ENCODE measurements around the gene C19orf81.

Gene C19orf81

DNA sequence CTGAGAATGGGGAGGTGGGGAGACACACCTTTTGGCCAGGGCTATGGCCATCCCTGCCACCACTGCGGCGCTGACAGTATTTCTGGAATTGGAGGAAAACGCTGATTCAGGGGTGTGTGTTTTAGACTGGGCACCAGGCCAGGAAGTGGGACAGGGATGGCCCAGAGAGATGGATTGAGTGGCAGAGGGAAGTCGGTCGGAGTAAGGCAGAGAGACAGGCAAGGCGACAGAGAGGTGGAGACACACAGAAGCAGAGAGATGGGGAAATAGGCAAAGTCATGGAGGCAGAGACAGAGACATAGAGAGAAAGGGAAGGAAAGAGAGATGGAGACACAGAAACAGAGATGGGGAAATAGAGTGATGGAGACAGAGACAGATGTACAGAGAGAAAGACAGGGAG lies 4.1 kb upstream of the C19orf81 start:
- Histone ChIP-seq H3K36me3 (ENCODE audit: control insufficient read depth in 2 of 2, insufficient read depth in 2 of 2, low read length in 2 of 2) (no peaks in the 10 kb centered on the region), H3K27me3 (ENCODE audit: control insufficient read depth in 2 of 2, insufficient read depth in 2 of 2, low read length in 2 of 2) (peaks cover 1 to 5% of the 10 kb centered on the region in 2 donors)

DNA sequence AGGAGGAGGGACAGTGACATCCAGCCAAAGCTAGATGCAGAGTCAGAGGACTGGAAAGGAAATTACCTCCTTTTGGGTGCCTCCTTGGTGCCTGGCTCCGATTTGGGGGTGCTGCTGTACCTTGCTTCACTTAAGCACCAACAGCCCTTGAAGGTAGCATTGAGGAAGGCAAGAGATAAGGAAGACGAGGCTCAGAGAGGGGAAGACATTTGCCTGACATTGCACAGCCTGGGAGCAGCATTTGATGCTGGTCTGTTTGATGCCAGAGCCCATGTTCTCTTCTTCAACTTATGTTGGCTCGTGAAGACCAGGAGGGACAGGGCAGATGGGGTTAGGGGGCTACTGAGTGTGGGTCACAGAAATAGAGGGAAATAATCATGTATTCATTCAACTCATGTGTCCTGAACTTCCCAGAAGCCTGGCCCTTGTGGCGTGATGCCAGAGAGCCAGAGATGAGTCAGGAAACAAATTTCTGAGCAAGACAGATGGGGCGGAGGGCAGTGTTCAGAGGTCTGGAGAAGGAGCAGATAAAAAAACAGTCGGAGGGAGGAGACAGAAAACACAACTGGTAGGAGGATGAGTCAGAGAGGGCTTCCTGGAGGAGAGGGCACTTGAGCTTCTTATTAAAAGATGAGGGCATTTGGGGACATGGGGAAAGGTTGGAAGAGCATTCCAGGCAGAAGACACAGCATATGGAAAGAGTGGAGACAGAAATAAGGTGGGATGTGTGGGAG lies 3.0 kb upstream of the C19orf81 start:
- Histone ChIP-seq H3K27ac (ENCODE audit: low read depth in 2 of 2, low read length in 2 of 2) (no peak overlapping the region), H3K4me3 (ENCODE audit: low read length in 2 of 2) (no peak overlapping the region), H3K27me3 (ENCODE audit: control insufficient read depth in 2 of 2, insufficient read depth in 2 of 2, low read length in 2 of 2) (peaks cover 0 to 5% of the 10 kb centered on the region in 2 donors), H3K9me3 (ENCODE audit: control insufficient read depth in 2 of 2, low read length in 2 of 2) (no peaks in the 10 kb centered on the region), H3K36me3 (ENCODE audit: control insufficient read depth in 2 of 2, insufficient read depth in 2 of 2, low read length in 2 of 2) (no peaks in the 10 kb centered on the region), H3K9ac (ENCODE audit: low read depth in 1 of 2, low read length in 2 of 2) (no peak overlapping the region), H3K4me1 (ENCODE audit: control insufficient read depth in 2 of 2, insufficient read depth in 2 of 2, low read length in 2 of 2) (no peaks in the 10 kb centered on the region)

More for the DNA sequence above, 4.1 kb upstream of the C19orf81 start:
- Histone ChIP-seq H3K27ac (ENCODE audit: low read depth in 2 of 2, low read length in 2 of 2) (no peak overlapping the region), H3K4me3 (ENCODE audit: low read length in 2 of 2) (no peak overlapping the region), H3K4me1 (ENCODE audit: control insufficient read depth in 2 of 2, insufficient read depth in 2 of 2, low read length in 2 of 2) (no peaks in the 10 kb centered on the region), H3K9me3 (ENCODE audit: control insufficient read depth in 2 of 2, low read length in 2 of 2) (no peaks in the 10 kb centered on the region), H3K9ac (ENCODE audit: low read depth in 1 of 2, low read length in 2 of 2) (no peak overlapping the region)

DNA sequence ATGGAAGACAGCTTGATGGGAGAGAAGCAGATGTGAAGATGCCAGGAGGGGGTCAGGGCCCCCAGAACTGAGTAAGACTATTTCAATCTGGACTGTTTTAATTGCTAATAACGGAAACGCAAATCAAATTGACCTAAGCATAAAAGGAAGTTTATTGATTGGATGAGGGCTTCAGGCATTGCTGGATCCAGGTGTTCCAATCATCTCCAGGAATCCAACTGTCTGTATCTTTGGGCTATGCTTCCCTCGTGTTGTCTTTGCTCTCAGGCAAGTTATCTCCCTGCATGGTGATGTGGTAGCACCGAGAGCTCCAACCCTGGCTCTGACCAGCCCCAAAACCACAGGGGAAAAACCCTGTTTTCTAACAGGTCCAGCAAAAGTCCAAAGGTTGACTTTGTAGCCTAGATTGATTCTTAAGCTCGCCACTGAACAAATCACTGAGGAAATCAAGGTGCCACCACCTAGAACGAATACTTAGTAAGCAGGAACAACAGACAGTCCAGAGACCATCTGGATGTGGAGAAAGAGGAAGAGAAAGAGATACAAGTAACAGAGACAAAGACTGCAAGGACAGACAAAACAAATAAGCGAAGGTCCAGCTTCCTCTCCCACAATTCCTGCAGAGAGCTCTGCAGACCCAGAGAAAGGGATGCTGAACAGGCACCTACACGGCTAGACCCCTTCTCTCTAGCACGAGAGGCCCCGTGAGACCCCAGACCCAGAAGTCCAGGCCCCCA lies 1.2 kb upstream of the C19orf81 start:
- no peaks in the 10 kb centered on the region for H3K4me1 ChIP-seq (ENCODE audit: control insufficient read depth in 2 of 2, insufficient read depth in 2 of 2, low read length in 2 of 2)
- H3K36me3 ChIP-seq (ENCODE audit: control insufficient read depth in 2 of 2, insufficient read depth in 2 of 2, low read length in 2 of 2) = no peaks in the 10 kb centered on the region
- H3K27me3 ChIP-seq (ENCODE audit: control insufficient read depth in 2 of 2, insufficient read depth in 2 of 2, low read length in 2 of 2) = peaks cover 5 to 8% of the 10 kb centered on the region in 2 donors
- H3K9ac ChIP-seq (ENCODE audit: low read depth in 1 of 2, low read length in 2 of 2) = no peak overlapping the region
- no peak overlapping the region for H3K27ac ChIP-seq (ENCODE audit: low read depth in 2 of 2, low read length in 2 of 2)
- no peaks in the 10 kb centered on the region for H3K9me3 ChIP-seq (ENCODE audit: control insufficient read depth in 2 of 2, low read length in 2 of 2)
- no peak overlapping the region for H3K4me3 ChIP-seq (ENCODE audit: low read length in 2 of 2)

DNA sequence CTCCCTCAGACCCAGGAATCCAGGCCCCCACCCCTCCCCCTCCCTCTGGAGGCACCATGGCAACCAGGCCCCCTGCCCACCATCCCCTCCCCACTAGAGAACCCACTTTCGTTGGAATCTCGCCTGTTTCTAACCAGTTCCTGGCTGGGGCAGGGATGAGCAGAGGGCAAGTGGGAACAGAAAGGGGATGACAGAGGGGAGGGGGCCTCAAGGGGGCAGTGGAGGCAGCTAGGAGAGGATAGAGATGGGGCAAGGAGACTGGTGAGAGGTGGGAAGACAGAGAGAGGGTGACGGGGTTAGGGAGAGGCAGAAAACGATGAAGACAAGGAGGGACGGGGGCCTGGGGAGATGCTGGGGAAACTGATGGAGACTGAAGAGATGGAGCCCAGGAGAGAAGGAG lies 586 bp upstream of the C19orf81 start:
- H3K27ac ChIP-seq (ENCODE audit: low read depth in 2 of 2, low read length in 2 of 2) = no peak overlapping the region
- no peak overlapping the region for H3K4me3 ChIP-seq (ENCODE audit: low read length in 2 of 2)
- H3K9me3 ChIP-seq (ENCODE audit: control insufficient read depth in 2 of 2, low read length in 2 of 2) = no peaks in the 10 kb centered on the region
- no peak overlapping the region for H3K9ac ChIP-seq (ENCODE audit: low read depth in 1 of 2, low read length in 2 of 2)
- no peaks in the 10 kb centered on the region for H3K4me1 ChIP-seq (ENCODE audit: control insufficient read depth in 2 of 2, insufficient read depth in 2 of 2, low read length in 2 of 2)
- peaks cover 5 to 8% of the 10 kb centered on the region in 2 donors for H3K27me3 ChIP-seq (ENCODE audit: control insufficient read depth in 2 of 2, insufficient read depth in 2 of 2, low read length in 2 of 2)
- no peaks in the 10 kb centered on the region for H3K36me3 ChIP-seq (ENCODE audit: control insufficient read depth in 2 of 2, insufficient read depth in 2 of 2, low read length in 2 of 2)

DNA sequence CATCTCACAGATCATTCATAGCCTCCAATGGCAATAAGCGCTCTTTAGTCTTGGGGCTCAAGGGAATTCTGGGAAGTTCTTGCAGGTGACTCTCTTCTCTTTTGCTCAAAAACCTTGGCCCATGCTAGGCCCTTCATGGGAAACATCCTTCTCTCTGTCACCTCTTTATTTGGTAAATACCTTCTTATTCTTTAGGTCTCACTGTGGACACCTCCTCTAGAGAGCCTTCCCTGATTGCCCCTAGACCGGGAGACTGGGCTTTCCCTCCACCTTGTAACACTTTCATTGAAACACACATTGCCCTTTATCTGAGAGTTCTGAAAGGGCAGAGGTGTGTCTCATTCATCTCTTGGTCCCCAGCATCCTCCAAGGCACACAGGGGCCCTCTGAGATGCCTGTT lies 1.9 kb downstream of the C19orf81 start:
- peaks cover 0 to 3% of the 10 kb centered on the region in 2 donors for H3K9me3 ChIP-seq (ENCODE audit: control insufficient read depth in 2 of 2, low read length in 2 of 2)
- no peak overlapping the region for H3K9ac ChIP-seq (ENCODE audit: low read depth in 1 of 2, low read length in 2 of 2)
- H3K36me3 ChIP-seq (ENCODE audit: control insufficient read depth in 2 of 2, insufficient read depth in 2 of 2, low read length in 2 of 2) = no peaks in the 10 kb centered on the region
- no peak overlapping the region for H3K4me3 ChIP-seq (ENCODE audit: low read length in 2 of 2)
- peaks cover 5% of the 10 kb centered on the region in 2 donors for H3K27me3 ChIP-seq (ENCODE audit: control insufficient read depth in 2 of 2, insufficient read depth in 2 of 2, low read length in 2 of 2)
- H3K27ac ChIP-seq (ENCODE audit: low read depth in 2 of 2, low read length in 2 of 2) = no peak overlapping the region
- H3K4me1 ChIP-seq (ENCODE audit: control insufficient read depth in 2 of 2, insufficient read depth in 2 of 2, low read length in 2 of 2) = no peaks in the 10 kb centered on the region

DNA sequence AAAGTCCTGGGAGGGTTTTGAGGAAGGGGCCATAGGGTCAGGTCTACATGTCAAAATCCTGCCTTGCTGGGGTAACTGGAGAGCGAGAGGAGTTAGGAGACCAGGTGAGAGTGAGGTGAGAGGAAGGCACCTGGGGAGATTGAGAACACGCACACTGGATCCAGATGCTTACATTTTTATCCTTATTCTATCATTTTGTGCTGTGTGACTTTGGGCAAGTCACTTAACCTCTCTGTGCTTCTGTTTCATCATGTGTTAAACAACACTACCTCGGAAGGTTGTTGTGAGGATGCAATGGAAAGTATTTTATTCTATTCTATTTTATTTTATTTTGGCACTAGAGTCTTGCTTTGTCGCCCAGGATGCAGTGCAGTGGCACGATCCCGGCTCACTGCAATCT lies 3.5 kb downstream of the C19orf81 start:
- H3K4me1 ChIP-seq (ENCODE audit: control insufficient read depth in 2 of 2, insufficient read depth in 2 of 2, low read length in 2 of 2) = no peaks in the 10 kb centered on the region
- H3K27me3 ChIP-seq (ENCODE audit: control insufficient read depth in 2 of 2, insufficient read depth in 2 of 2, low read length in 2 of 2) = peaks cover 5 to 6% of the 10 kb centered on the region in 2 donors
- H3K9ac ChIP-seq (ENCODE audit: low read depth in 1 of 2, low read length in 2 of 2) = no peak overlapping the region
- H3K9me3 ChIP-seq (ENCODE audit: control insufficient read depth in 2 of 2, low read length in 2 of 2) = peaks cover 0 to 3% of the 10 kb centered on the region in 2 donors
- no peaks in the 10 kb centered on the region for H3K36me3 ChIP-seq (ENCODE audit: control insufficient read depth in 2 of 2, insufficient read depth in 2 of 2, low read length in 2 of 2)
- H3K27ac ChIP-seq (ENCODE audit: low read depth in 2 of 2, low read length in 2 of 2) = no peak overlapping the region
- H3K4me3 ChIP-seq (ENCODE audit: low read length in 2 of 2) = no peak overlapping the region

DNA sequence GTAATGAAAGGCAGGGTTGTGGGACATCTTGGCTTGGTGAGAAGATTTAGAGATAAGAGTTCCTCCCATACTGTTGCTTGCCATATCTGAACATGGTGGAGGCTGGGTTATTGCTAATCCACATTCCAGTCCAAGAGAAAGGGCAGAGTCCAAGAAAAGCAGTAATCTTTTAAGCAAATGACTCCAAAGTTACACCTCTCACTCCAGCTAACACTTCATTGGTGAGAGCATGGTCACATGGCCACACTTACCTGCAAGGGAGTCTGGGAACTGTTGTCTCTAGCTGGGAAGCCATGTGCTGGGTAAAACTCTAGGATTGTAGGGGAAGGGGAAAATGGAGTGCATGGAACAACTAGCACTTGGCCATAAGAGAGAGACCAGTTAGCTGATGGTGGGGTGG lies 5.6 kb downstream of the C19orf81 start:
- Histone ChIP-seq H3K27ac (ENCODE audit: low read depth in 2 of 2, low read length in 2 of 2) (no peak overlapping the region), H3K4me1 (ENCODE audit: control insufficient read depth in 2 of 2, insufficient read depth in 2 of 2, low read length in 2 of 2) (peaks cover 0 to 8% of the 10 kb centered on the region in 2 donors), H3K9ac (ENCODE audit: low read depth in 1 of 2, low read length in 2 of 2) (no peak overlapping the region), H3K36me3 (ENCODE audit: control insufficient read depth in 2 of 2, insufficient read depth in 2 of 2, low read length in 2 of 2) (no peaks in the 10 kb centered on the region), H3K27me3 (ENCODE audit: control insufficient read depth in 2 of 2, insufficient read depth in 2 of 2, low read length in 2 of 2) (peaks cover 3 to 12% of the 10 kb centered on the region in 2 donors), H3K9me3 (ENCODE audit: control insufficient read depth in 2 of 2, low read length in 2 of 2) (peaks cover 0 to 3% of the 10 kb centered on the region in 2 donors), H3K4me3 (ENCODE audit: low read length in 2 of 2) (no peak overlapping the region)

DNA sequence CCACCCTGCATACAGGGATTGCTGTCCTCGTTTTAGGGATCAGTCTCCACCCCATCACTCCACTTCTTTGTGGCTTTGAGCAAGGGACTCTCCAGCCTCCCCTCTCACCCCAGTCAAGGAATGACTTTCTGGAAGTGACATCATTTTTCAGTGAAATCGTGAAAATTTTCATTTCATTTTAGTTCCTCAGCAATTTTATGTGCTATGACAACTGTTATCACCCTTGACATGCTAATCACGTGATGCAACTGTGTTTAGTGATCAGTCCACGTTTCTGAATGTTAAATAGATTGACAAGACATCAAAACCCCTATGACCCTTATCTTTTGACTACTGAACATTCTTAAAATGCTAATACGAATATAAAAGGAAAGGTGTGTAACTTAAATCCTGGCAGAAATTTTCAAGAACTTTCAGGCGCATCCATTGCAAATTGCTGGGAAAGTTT lies 8.0 kb downstream of the C19orf81 start:
- peaks cover 3 to 12% of the 10 kb centered on the region in 2 donors for H3K27me3 ChIP-seq (ENCODE audit: control insufficient read depth in 2 of 2, insufficient read depth in 2 of 2, low read length in 2 of 2)
- H3K9me3 ChIP-seq (ENCODE audit: control insufficient read depth in 2 of 2, low read length in 2 of 2) = peaks cover 0 to 3% of the 10 kb centered on the region in 2 donors
- H3K4me1 ChIP-seq (ENCODE audit: control insufficient read depth in 2 of 2, insufficient read depth in 2 of 2, low read length in 2 of 2) = peaks cover 0 to 8% of the 10 kb centered on the region in 2 donors
- H3K36me3 ChIP-seq (ENCODE audit: control insufficient read depth in 2 of 2, insufficient read depth in 2 of 2, low read length in 2 of 2) = no peaks in the 10 kb centered on the region
- H3K9ac ChIP-seq (ENCODE audit: low read depth in 1 of 2, low read length in 2 of 2) = no peak overlapping the region
- H3K27ac ChIP-seq (ENCODE audit: low read depth in 2 of 2, low read length in 2 of 2) = no peak overlapping the region
- H3K4me3 ChIP-seq (ENCODE audit: low read length in 2 of 2) = no peak overlapping the region

DNA sequence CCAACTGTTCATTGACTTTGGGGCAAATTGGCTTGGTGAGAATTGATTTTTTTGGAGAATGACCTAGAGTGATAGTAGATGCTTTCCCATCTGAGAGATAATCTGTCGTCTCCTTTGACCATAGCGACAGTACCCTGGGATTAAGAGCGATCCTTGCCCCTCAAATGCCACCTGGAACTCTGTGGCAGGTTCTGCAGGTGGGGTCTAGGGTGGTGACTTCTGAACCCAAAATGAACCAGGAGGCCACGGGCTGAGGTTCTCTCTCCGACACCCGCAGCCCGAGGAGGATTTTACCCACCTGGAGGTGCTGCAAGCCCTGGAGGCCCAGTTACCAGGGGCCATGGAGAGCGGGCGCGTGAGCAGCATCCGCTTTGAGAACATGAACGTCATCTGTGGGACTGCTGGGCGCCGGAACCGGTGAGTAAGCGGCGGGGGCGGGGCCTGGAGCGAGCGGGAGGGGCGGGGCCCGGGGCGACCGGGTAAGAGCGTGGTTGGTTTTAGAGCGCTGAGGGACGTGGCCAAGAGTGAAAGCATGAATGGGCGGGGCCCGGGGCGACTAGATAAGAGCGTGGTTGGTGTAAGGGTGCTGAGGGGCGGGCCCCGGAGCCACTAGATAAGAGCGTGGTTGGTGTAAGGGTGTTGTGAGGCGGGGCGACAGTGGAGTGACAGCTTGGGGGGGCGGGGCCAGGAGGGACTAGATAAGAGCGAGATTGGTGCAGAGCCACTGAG lies 8.6 kb downstream of the C19orf81 start:
- no peaks in the 10 kb centered on the region for H3K36me3 ChIP-seq (ENCODE audit: control insufficient read depth in 2 of 2, insufficient read depth in 2 of 2, low read length in 2 of 2)
- H3K27me3 ChIP-seq (ENCODE audit: control insufficient read depth in 2 of 2, insufficient read depth in 2 of 2, low read length in 2 of 2) = peaks cover 0 to 7% of the 10 kb centered on the region in 2 donors
- H3K9me3 ChIP-seq (ENCODE audit: control insufficient read depth in 2 of 2, low read length in 2 of 2) = peaks cover 0 to 3% of the 10 kb centered on the region in 2 donors
- peak overlapping the region in 1 of 2 donors; percentile 50 for H3K4me3 ChIP-seq (ENCODE audit: low read length in 2 of 2)
- H3K4me1 ChIP-seq (ENCODE audit: control insufficient read depth in 2 of 2, insufficient read depth in 2 of 2, low read length in 2 of 2) = peaks cover 0 to 8% of the 10 kb centered on the region in 2 donors
- H3K9ac ChIP-seq (ENCODE audit: low read depth in 1 of 2, low read length in 2 of 2) = no peak overlapping the region
- no peak overlapping the region for H3K27ac ChIP-seq (ENCODE audit: low read depth in 2 of 2, low read length in 2 of 2)
